NCI-H1105 (cell line): Measurements from ENCODE around the gene ZNF618.

Experiments used
- DNase-seq: peaks from one replicate; lab custom pipeline; 2025; lab: John Stamatoyannopoulos, UW

The ZNF618 gene

DNA sequence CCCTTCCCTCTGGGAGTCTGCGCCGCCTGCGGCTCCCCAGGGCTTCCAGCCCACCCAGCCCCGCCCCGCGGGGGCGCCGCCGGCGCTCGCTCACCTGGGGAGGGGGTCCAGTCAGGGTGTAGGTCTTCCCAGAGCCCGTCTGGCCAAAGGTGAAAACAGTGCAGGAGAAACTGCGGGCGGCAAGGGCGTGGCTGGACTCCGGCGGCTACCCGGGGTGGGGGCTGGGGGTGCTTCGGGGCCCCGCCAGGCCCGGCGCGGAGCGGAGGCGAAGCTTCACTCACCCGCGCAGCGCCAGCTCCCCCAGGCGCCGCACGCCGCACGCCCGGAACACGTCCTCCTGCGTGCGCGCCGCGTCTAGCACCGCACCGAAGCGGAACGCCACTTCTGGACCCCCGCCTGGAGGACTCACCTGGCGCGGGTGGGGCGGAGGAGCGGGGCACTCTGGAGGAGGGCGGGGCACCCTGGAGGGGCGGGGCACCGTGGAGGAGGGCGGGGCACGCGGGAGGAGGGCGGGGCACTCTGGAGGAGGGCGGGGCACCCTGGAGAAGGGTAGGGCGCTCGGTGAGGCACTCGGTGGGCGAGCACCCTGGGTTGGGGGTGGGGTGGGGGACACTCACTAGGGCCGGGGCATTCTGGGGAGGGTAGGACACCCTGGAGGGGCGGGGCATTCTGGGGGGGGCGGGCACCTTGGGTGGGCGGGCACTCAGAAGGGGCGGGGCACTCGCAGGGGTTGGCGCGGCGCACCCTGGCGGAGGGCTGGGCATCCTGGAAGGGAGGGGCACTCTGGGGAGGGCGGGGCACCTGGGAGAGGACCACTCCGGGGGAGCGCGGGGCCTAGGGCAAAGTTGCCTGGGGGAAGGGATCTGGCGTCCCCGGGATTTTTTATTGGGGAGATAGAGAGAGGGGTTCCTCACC lies 222.2 kb downstream of the ZNF618 start:
- no peak for DNase-seq

DNA sequence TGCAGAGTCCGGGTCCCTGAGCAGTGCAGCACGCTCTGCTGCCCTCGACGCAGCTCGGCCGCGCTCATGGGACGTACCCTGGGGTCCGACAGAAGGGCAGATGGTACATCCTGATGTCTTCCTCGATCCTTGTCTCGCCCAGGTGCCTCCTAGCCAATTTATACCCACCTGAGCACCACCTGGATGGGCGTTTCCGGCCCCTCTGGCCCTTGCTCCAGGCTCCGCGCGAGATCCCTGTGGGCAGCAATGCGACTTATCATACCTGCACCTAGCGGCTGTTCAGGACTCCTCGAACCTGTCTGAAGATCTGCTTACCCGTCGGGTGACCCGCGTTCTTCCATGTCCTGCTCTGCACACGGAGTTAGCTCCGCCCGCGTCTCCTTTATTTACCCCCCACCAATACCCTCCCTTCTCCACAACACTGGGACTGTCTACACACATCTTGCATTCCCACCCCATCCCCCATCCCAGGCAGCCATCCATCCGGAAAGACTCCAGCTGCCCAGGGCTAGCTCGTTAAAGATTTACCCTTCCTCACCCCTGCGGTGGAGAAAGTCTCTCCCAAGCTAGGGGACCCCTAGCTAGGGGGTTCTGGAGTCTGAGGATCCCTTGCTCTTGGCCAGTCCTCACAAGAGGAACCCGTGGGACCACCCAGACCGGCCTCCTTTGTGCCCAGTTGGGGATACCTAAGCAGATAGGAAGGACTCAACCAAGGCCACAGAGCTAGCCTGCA lies 223.0 kb downstream of the ZNF618 start, which contains the start of gene KIF12:
Gene KIF12 (minus strand): TSS at position 357 of the 733 bp plus-strand sequence. CDS start 16 bp downstream, at position 341.
- DNase-seq: no peak

- no peak for DNase-seq
These were observed 223.7 kb downstream of the ZNF618 start for GRCh38 chr9:114099669-114100270.

GRCh38 chr9:114100536-114100935 lies 224.4 kb downstream of the ZNF618 start:
- DNase-seq: no peak

DNA sequence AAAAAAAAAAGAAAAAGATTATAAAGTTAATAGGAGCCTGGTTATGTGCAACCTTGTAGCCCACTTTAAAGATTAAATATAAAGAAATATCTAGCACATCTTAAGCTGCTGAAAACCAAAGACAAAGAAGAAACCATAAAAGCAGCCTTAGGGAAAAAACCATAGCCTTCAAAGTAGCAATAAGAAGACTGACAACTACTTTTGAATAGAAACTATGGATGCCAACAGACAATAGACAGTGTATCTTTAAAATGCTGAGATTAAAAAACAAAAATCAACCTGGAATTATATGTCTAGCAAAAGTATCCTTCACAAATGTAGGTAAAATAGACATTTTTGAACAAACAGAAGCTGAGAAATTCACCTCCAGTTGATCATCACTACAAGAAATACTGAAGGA lies 226.4 kb downstream of the ZNF618 start:
- no peak for DNase-seq

DNA sequence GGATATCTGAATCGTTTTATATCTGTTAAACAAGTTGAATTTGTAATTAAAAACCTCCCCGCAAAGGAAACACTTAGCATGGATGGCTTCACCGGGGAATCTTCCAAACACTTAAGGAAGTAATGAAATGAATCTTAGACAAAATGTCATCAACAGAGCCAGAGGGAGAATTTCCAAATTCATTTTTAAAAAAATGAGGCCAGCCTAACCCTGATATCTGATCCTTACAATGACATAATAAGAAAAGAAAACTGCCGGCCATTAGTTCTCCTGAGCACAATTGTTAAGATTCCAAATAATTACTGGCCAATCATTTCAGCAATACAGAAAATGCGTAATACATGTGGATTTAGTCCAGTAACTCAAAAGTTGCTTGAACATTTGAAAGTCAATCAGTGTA lies 229.1 kb downstream of the ZNF618 start:
- DNase-seq: no peak
